GM12878 (cell line): ENCODE data around the gene ZNF710. TPM values are rescaled to one million over a fixed set of nuclear protein-coding genes. Genes with fewer than 3 reads are reported as not detected.

ENCODE experiments used
- CBX5 ChIP-seq: sonication (generic); IDR thresholded peaks from 2 replicates; pipeline ENCODE4 v1.6.1; 2016; ENCODE audit warnings: low read depth, moderate library complexity, mild to moderate bottlenecking, inconsistent platforms
- EGR1 ChIP-seq, 2 experiments: IDR thresholded peaks; 1 replicate in 1 of 2; 2 replicates in 1 of 2; pipeline ENCODE4 v1.6.1; 2011 to 2012; ENCODE audit warnings: low read depth in 2 of 2, low read length in 2 of 2, borderline replicate concordance in 1 of 2, mild to moderate bottlenecking in 1 of 2, moderate library complexity in 1 of 2
- FOXK2 ChIP-seq: fragments of 450-650 bp; IDR thresholded peaks from 2 replicates; pipeline ENCODE4 v1.6.1; 2017; ENCODE audit warnings: mild to moderate bottlenecking, moderate library complexity
- HDGF ChIP-seq: fragments of 450-650 bp; IDR thresholded peaks from 2 replicates; pipeline ENCODE4 v1.6.1; 2016; ENCODE audit warnings: antibody characterized with exemption
- IKZF1 ChIP-seq: fragments of 450-650 bp; conservative IDR thresholded peaks from 2 replicates; pipeline ENCODE4 v1.6.1; 2017; ENCODE audit warnings: antibody characterized with exemption, mild to moderate bottlenecking
- NR2C1 ChIP-seq: fragments of 450-650 bp; IDR thresholded peaks from 2 replicates; pipeline ENCODE4 v1.6.1; 2017; ENCODE audit warnings: antibody characterized with exemption, mild to moderate bottlenecking, moderate library complexity
- NRF1 ChIP-seq: conservative IDR thresholded peaks from 2 replicates; pipeline ENCODE4 v1.6.1; 2011; ENCODE audit warnings: mild to moderate bottlenecking, low read depth, low read length, improper control_type of control experiment
- POU2F2 ChIP-seq: IDR thresholded peaks from 3 replicates; pipeline ENCODE4 v1.6.1; 2011; ENCODE audit warnings: low read depth, mild to moderate bottlenecking, low read length, borderline replicate concordance
- SIX5 ChIP-seq: IDR thresholded peaks from 2 replicates; pipeline ENCODE4 v1.6.1; 2011; ENCODE audit warnings: mild to moderate bottlenecking, low read depth, low read length, moderate library complexity; ENCODE audit not compliant: severe bottlenecking
- SREBF1 ChIP-seq: IDR thresholded peaks from 2 replicates; pipeline ENCODE4 v1.6.1; 2012; ENCODE audit warnings: mild to moderate bottlenecking, low read length
- WRNIP1 ChIP-seq: IDR thresholded peaks from 2 replicates; pipeline ENCODE4 v1.6.1; 2011; ENCODE audit warnings: low read depth, low read length, improper control_type of control experiment, borderline replicate concordance
- ZNF217 ChIP-seq: fragments of 450-650 bp; IDR thresholded peaks from 2 replicates; pipeline ENCODE4 v1.6.1; 2017; ENCODE audit warnings: antibody characterized with exemption, mild to moderate bottlenecking
- polyA plus RNA-seq, 11 experiments: library from polyadenylated mRNA; depleted of rRNA in 4 of 11; unstranded in 6 of 11; stranded (reverse) in 5 of 11; fragments of >200 nt; fragmentation: Nextera tagmentation in 4 of 11; fragmentation: Illumina TruSeq in 1 of 11; extraction: Ambion mirVana in 4 of 11; extraction: Trizol in 1 of 11; gene quantifications; 1 replicate in 1 of 11; 2 replicates in 10 of 11; pipeline versions ENCODE4 v1.2.1 to v1.2.3, GENCODE V29; 2011 to 2016; ENCODE audit warnings: inconsistent platforms in 2 of 11, missing spikeins in 2 of 11, low read depth in 1 of 11
- total RNA-seq, 4 experiments: library from RNA; depleted of rRNA in 3 of 4; stranded (reverse); fragments of >200 nt in 3 of 4; fragmentation: Illumina TruSeq in 1 of 4; extraction: Trizol in 1 of 4; gene quantifications; 2 replicates each; pipeline versions ENCODE4 v1.2.1 to v1.2.3, GENCODE V29; 2013 to 2021
- TF ChIP-seq, protein P1 (sequence below): fragments of 450-650 bp; conservative IDR thresholded peaks from 2 replicates; pipeline ENCODE4 v1.6.1; 2017; ENCODE audit warnings: mild to moderate bottlenecking, moderate library complexity
- TF ChIP-seq, protein P2 (sequence below): fragments of 450-650 bp; IDR thresholded peaks from 2 replicates; pipeline ENCODE4 v1.6.1; 2017; ENCODE audit warnings: antibody characterized with exemption, mild to moderate bottlenecking, moderate library complexity
- TF ChIP-seq, protein P3 (sequence below): fragments of 150-350 bp; IDR thresholded peaks from 2 replicates; pipeline ENCODE4 v1.6.1; 2014; ENCODE audit warnings: mild to moderate bottlenecking, low read depth, low read length
- TF ChIP-seq, protein P4 (sequence below): fragments of 450-650 bp; IDR thresholded peaks from 2 replicates; pipeline ENCODE4 v1.6.1; 2017; ENCODE audit warnings: mild to moderate bottlenecking, moderate library complexity
- TF ChIP-seq, protein P5 (sequence below): fragments of 450-650 bp; IDR thresholded peaks from 2 replicates; pipeline ENCODE4 v1.6.1; 2016; ENCODE audit warnings: mild to moderate bottlenecking

The ZNF710 gene
- total and polyA plus RNA-seq, 10 of the 15 experiments (the other 5 are each of a cell fraction or from before 2014, with no cell fraction given) = 1.4 to 43.5 (median 9.8) TPM

DNA sequence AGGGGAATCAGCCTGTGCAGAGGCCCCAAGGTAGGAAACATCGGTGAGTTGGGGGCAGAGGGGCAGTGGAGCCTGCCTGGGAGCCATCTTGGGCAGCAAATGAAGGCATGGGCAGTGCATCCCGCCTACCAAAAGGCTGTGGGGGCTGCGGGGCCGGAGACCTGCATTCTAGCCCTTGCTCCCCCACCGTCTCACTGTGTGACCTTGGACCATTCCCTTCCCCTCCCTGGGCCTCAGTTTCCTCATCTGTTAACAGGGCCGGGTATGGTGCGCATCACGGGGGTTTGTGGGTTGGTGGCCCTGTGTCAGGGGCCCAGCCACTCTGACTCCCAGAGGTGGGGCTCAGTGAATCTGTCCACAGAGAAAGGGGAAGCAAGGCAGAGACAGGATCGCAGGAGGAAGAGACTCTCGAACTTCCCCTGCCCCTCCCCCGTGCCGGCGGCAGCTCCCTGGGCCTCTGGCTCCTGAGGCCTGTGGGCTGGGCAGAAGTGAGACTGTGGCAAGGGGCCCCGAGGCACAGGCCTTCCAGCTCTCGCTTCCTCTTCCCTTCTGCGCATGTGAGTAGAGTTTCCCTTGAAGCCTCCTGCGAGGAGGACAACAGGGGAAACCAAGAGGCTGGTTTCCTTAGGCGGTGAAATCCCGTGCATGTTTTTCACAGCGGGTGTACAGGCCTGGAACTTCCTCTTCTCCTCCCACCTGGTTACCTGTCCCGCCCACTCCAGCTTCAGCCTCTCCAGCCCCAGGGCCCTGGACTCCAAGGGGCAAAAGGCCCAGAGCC lies 58.3 kb downstream of the ZNF710 start (continued):
- peak; percentile 100 for TF ChIP-seq IKZF1
- TF ChIP-seq, protein P1, sequence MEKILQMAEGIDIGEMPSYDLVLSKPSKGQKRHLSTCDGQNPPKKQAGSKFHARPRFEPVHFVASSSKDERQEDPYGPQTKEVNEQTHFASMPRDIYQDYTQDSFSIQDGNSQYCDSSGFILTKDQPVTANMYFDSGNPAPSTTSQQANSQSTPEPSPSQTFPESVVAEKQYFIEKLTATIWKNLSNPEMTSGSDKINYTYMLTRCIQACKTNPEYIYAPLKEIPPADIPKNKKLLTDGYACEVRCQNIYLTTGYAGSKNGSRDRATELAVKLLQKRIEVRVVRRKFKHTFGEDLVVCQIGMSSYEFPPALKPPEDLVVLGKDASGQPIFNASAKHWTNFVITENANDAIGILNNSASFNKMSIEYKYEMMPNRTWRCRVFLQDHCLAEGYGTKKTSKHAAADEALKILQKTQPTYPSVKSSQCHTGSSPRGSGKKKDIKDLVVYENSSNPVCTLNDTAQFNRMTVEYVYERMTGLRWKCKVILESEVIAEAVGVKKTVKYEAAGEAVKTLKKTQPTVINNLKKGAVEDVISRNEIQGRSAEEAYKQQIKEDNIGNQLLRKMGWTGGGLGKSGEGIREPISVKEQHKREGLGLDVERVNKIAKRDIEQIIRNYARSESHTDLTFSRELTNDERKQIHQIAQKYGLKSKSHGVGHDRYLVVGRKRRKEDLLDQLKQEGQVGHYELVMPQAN = no peak
- peak; percentile 97 for TF ChIP-seq CBX5
- peak; percentile 80 for TF ChIP-seq ZNF217
- TF ChIP-seq, protein P2, sequence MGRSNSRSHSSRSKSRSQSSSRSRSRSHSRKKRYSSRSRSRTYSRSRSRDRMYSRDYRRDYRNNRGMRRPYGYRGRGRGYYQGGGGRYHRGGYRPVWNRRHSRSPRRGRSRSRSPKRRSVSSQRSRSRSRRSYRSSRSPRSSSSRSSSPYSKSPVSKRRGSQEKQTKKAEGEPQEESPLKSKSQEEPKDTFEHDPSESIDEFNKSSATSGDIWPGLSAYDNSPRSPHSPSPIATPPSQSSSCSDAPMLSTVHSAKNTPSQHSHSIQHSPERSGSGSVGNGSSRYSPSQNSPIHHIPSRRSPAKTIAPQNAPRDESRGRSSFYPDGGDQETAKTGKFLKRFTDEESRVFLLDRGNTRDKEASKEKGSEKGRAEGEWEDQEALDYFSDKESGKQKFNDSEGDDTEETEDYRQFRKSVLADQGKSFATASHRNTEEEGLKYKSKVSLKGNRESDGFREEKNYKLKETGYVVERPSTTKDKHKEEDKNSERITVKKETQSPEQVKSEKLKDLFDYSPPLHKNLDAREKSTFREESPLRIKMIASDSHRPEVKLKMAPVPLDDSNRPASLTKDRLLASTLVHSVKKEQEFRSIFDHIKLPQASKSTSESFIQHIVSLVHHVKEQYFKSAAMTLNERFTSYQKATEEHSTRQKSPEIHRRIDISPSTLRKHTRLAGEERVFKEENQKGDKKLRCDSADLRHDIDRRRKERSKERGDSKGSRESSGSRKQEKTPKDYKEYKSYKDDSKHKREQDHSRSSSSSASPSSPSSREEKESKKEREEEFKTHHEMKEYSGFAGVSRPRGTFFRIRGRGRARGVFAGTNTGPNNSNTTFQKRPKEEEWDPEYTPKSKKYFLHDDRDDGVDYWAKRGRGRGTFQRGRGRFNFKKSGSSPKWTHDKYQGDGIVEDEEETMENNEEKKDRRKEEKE = no peak
- peak; percentile 79; the same call in 1 of the 2 replicates for TF ChIP-seq HDGF
- peak in 1 of 2 experiments; percentile 77; a peak in 2 of 3 replicates for TF ChIP-seq EGR1 (IDR thresholded peaks at IDR 0.05; ENCODE audit: borderline replicate concordance in 1 of 2, low read depth in 2 of 2, low read length in 2 of 2)
- peak; percentile 34; the same call in 1 of the 2 replicates for TF ChIP-seq NRF1
- TF ChIP-seq, protein P3, sequence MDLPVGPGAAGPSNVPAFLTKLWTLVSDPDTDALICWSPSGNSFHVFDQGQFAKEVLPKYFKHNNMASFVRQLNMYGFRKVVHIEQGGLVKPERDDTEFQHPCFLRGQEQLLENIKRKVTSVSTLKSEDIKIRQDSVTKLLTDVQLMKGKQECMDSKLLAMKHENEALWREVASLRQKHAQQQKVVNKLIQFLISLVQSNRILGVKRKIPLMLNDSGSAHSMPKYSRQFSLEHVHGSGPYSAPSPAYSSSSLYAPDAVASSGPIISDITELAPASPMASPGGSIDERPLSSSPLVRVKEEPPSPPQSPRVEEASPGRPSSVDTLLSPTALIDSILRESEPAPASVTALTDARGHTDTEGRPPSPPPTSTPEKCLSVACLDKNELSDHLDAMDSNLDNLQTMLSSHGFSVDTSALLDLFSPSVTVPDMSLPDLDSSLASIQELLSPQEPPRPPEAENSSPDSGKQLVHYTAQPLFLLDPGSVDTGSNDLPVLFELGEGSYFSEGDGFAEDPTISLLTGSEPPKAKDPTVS = no peak
- no peak for TF ChIP-seq SREBF1
- TF ChIP-seq SIX5 = no peak
- peak; percentile 85; the same call in 2 of the 3 replicates for TF ChIP-seq POU2F2
- TF ChIP-seq, protein P4, sequence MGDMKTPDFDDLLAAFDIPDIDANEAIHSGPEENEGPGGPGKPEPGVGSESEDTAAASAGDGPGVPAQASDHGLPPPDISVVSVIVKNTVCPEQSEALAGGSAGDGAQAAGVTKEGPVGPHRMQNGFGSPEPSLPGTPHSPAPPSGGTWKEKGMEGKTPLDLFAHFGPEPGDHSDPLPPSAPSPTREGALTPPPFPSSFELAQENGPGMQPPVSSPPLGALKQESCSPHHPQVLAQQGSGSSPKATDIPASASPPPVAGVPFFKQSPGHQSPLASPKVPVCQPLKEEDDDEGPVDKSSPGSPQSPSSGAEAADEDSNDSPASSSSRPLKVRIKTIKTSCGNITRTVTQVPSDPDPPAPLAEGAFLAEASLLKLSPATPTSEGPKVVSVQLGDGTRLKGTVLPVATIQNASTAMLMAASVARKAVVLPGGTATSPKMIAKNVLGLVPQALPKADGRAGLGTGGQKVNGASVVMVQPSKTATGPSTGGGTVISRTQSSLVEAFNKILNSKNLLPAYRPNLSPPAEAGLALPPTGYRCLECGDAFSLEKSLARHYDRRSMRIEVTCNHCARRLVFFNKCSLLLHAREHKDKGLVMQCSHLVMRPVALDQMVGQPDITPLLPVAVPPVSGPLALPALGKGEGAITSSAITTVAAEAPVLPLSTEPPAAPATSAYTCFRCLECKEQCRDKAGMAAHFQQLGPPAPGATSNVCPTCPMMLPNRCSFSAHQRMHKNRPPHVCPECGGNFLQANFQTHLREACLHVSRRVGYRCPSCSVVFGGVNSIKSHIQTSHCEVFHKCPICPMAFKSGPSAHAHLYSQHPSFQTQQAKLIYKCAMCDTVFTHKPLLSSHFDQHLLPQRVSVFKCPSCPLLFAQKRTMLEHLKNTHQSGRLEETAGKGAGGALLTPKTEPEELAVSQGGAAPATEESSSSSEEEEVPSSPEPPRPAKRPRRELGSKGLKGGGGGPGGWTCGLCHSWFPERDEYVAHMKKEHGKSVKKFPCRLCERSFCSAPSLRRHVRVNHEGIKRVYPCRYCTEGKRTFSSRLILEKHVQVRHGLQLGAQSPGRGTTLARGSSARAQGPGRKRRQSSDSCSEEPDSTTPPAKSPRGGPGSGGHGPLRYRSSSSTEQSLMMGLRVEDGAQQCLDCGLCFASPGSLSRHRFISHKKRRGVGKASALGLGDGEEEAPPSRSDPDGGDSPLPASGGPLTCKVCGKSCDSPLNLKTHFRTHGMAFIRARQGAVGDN = peak; percentile 97
- no peak for TF ChIP-seq WRNIP1
- peak; percentile 66 for TF ChIP-seq FOXK2
- TF ChIP-seq, protein P5, sequence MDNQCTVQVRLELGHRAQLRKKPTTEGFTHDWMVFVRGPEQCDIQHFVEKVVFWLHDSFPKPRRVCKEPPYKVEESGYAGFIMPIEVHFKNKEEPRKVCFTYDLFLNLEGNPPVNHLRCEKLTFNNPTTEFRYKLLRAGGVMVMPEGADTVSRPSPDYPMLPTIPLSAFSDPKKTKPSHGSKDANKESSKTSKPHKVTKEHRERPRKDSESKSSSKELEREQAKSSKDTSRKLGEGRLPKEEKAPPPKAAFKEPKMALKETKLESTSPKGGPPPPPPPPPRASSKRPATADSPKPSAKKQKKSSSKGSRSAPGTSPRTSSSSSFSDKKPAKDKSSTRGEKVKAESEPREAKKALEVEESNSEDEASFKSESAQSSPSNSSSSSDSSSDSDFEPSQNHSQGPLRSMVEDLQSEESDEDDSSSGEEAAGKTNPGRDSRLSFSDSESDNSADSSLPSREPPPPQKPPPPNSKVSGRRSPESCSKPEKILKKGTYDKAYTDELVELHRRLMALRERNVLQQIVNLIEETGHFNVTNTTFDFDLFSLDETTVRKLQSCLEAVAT = peak; percentile 76
- no peak for TF ChIP-seq NR2C1
